Kidney glomerular epithelial cell (primary cell): ENCODE data around the gene LZTFL1.

Experiments used
- DNase-seq: peaks from one replicate; lab custom pipeline; 2025; lab: John Stamatoyannopoulos, UW

LZTFL1 gene

DNA sequence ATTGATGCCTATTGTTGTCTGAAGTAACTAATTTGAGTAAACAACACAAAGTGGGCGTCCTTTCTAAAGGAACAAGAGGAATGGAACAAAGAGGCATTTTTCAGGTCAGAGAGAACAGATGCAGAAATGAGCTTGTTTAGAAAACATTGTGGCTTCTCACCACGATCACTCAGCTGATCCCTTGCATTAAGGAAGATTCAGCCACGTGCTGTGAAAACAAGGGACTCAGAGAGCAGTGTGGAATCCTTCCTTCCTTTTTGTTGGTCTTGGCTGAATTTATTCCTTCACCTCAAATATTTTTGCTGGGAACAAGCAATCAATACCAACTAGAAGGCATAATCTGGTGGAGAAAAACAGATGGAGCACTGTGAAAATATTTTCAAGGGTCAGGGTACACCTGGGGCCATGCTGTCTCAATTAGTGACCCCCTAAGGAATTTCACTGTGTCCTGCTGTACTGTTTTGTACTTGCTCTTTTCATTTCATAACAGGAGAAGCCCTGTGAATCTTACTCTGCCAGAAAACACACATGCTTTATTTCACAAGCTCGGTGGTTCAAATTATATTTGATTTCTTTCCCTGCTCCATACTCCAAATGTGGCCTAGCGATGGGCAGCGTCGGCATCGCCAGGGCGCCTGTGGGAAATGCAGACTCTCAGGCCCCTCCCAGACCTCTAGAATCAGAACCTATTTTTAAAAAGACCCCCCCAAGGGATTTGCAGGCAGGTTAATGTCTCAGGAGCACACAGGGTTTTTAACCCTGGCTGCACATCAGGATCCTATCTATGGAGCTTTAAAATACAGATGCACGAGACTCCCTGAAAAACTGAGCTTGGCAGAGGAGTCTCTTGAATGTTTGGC, 34.0 kb downstream of the LZTFL1 start:
- no peak for DNase-seq

DNA sequence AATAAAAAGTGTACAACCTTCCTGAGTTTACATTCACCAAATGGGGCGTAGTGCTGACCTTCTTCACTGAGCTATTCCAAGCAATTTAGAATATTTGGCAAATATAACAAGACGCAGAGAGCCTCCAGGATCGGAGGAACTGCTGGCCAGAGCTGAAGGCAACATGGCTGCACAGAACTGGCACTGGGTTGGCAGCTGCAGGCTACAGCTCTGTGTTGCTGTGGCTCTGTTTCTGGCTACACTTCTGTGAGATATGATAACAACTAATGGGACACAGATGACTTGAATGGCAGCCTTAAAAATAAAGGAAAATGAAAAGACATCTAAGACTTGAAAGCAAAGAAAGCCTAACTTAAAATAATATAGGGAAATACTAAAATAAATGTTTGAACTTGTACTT, 34.8 kb downstream of the LZTFL1 start:
- no peak for DNase-seq

DNA sequence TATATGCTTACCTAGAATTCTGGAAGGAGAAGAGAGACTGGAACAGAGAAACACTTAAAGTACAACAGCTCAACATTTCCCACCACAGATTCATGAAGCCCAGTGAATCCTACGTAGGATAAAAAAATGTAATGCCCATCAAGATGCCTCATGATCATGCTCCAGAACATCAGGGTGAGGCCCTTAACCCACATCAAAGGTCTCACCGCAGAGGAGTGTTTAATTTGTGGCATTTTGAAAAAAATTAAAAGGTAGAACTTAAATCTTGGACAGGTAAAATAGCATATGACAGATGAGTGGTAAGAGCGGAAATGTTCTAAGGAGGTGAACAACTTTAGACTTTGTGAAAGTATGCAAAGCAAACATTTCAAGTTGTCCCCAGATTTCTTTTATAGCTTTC, 35.8 kb downstream of the LZTFL1 start:
- no peak for DNase-seq

DNA sequence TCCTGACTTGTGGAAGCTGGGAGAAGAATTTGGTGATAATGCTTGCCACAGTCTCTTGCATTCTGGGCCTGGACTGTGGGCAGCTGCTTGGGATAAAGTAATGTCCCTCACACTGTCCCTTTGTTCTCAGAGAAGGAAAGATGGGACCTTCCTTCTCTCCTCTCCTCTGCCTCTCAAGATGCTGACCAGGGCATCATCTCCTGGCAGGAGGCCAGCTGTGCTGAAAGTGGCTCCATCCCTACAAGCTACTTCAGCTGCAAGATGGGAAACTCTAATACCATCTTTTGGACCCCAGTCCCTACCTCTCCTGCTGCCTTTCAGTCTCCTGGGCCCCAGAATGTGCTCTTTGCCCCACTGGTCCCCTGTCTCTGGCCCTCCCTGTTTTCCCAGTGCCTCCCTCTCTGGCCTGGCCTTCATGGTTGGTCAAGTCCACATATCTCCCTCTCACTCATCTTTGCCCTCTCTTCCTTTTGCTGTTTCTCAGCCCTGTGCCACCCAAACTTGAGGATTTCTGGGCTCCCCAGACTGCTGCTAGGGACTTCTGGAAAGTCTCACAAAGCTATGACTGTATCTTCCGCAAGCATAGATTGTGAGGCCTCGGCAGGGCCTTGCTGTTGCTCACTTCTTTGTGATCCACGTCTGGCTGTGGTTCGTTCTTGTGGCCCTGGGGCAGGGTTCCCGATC, 38.5 kb downstream of the LZTFL1 start:
- no peak for DNase-seq

DNA sequence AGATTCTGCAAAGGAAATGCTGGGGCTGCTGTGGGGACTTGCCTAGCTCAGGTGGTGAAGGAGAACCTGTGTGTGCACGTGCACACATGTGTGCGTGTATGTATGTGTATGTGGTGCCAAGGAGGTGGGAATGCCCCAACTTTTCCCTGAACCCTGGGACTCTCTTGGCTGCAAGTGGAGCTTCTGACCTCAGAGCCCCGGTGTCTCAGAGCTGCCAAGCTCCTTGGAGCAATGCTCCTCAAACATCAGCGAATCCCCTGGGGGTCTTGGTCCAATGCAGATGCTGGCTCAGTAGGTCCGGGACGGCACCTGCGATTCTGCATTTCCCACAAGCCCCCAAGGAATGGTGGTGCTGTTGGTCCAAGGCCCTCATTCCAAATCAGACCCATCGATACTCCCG, 39.8 kb downstream of the LZTFL1 start:
- DNase-seq = no peak

DNA sequence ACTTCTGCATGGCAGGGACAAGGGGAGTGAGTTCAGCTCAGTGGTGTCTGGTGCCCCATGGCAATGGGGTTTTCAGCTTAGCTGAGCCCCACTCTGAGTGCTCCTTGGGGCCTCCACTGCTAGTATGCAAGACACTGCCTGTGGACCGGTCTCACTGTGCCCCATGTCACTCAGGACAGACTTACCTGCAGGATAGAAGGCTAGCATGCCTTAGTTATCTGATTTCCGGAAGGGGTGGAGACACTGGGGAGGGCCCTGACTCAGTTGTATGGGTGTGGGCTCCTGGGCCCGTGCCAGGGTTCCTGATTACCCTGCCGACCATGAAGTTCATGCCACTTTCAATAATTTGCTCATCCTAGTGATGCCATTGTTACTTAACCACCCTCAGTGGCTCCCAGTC, 41.3 kb downstream of the LZTFL1 start:
- no peak for DNase-seq

DNA sequence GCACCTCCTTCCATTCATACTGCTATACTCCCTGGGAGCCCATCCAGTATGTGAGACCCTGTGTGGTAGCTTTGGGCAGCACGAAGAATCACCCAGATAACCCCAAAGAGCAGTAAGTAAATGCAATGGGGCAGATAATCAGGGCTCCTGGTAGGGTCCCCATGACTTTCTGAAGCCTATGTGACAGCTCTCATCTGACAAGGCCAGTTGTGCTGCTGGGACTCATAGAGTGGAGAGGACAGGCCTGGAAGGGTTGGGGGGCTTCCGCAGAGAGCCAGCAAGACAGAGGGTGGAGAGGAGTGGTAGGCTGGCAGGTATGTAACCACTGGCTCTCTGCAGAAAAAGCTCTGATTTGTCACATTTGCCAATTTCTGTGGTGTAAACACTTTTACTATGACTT, 42.3 kb downstream of the LZTFL1 start:
- no peak for DNase-seq

DNA sequence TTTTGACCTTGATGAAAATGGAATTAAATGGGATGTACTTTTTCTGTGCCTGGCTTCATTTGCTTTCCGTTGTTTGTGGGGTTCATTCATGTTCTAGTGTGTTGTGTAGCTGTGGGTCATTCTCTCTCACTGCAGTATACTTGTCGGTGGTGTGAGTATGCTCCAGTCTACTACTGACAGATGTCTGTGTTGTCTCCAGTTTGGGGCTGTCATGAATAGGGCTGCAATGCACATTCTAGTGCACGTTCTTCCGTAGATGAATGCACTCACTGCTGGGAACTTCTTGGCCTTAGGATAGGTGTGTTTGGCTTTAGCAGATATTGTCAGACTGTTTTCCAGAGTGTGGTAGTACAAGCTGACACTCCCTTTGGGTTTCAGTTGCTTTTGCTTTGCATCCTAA, 43.9 kb downstream of the LZTFL1 start:
- DNase-seq = no peak

DNA sequence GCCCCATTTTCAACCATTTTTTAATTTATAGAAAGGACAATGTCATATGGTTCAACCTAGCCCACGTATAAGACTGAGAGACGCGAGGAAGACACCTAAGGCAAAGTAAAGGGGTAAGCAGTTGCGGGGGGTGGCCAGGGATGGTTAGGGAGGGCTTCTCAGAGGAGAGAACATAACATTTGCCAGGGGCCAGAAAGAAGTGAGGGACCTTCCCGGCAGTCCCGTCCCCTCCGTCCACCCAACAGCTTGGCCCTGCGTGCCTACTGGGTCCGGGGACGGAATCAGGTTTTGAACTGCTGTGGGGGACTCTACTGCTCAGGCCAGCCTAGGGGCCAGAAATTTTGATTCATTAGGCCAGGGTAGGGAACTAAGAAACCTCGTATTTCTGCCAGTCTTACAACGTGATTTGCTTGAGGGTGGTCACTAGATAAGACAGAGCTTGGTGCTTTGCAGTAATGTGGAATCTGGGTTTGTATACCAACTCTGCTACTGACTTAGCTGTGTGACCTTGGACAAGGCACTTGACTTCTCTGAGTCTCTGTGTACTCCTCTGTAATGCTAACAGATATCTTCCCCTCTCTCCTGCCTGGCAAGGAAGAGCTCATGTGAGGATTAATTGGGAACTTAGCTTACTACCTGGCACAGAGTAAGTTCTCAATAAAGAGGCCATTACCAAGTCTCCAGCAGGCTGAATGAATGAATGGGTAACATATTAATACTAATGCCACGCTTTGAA, 44.8 kb downstream of the LZTFL1 start:
- DNase-seq = no peak

DNA sequence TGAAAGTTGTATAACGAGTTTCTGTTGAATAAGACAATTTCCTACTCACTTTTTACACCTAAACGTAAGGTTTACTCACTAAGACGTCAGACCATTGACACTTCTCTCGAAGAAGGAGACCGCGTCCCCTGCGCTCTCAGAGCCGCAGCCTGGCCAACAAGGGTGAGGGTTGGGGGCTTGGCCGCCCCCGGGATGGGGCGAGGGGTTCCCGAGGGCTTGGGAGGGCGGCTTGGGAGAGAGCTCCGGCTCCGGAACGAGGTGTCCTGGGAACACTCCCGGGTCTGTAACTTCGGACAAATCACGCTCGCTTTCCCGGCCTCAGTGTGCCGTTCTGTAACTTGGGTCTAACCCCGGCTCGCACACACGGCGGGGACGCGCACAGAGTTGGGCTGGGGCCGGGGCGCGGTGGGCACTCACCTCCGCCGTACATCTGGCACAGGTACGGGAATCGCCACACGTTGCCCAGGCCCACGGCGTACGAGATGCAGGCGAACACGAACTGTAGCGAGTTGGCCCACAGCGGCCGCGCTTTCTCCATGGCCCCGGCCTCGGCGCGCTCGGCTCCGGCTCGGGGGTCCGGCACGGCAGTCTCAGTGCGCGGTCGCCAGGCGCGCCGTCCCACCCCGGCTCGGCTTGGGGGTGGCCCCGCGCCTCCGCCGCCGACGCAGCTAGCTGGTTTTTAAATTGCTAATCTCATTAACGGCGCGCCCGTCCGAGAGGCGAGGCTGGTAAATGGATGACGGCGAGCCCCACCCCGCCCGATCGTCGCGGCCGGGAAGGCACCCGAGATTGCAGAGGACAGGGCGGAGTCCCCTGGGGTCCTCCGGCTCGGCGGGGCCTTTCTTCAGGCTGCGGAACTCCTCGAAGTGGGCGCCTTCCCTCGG, 45.8 kb downstream of the LZTFL1 start, which contains the start of gene SLC6A20:
Gene SLC6A20 (minus strand): TSS at position 655 of the 884 bp plus-strand sequence. CDS start 117 bp downstream, at position 538.
- DNase-seq = no peak

DNA sequence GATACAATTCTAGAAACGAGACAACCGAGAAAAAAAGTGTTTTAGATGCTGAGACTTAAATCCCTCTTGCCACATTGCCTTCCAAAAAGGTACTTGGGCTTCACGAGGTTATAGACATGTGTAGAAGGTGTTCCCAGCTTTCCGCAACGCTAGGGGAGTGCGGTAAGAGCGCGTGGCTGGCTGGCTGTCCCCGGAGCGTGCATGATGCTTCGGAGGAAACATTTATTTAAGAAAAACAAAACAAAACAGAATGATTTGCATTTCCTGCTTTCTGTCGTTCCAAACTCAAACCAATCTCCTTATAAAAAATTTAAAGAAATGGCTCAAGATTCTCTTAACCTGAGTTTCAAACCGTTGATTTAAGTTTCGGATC, 46.4 kb downstream of the LZTFL1 start:
- no peak for DNase-seq

DNA sequence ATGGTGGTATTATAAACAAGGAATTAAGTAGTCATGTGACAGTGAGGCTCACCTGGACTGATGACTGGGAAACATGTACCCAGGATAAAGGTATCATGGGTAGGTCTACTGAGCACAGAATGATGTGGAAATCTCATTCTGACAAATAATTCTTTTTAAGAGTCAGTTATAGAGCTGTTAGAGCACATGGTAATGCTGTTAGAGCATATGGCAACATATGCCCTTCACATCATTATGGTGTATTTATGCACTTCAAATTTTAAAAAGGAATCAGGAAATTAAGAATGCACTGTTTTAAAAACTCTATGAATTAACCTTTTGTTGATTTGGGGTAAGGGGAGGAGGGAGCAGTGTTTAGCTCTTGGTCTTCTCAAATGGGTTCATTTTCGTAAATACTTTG, 47.3 kb downstream of the LZTFL1 start:
- no peak for DNase-seq

DNA sequence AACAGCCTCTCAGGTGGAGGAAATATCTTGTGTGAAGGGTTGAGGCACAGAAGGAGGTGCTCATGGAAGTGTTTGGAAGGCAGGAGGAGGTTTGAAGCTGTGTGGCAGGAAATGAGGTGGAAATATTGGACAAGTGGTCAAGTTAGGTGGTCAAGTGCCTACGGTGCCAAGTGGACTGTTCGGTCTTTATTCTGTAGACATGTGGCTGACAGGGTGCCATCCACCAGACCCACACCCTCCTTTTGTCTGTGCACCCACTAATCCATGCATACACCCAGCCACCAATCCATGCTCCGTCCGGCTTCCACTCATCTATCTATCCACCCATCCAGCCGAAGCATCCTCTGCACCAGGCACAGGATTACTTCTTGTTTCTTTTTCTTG, 47.8 kb downstream of the LZTFL1 start:
- DNase-seq = no peak

DNA sequence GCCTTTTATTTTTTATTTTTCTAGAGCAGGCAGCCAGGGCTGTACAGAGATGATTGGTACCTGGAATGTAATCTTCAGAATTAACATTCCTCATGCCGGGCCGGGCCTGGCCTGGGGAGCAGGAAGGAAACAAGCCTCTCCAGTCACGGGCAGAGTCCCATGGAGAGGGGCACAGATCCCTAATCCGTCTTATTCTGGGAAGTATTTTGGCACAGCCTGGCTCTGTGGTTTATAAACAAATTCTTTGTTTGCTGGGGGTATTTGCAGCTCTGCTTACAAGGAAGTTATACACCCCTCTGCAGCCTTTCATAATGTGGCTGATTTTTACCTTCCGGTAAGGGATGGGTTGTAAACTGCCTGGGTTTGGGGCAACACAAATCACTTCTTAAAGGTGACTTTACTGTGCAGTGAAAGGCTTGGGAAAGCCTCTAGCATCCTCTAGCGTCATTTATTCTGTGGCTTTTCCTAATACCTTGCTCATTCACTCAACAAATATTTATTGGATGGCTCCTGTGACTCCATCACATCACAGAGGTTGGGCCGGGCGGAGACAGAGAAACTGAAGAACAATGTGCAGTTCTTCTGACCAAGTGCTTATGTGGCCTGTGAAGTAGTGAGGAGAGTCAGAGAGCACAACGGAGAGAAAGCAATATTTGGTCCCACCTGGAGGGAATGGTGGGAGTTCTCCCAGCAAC, 48.3 kb downstream of the LZTFL1 start:
- DNase-seq = no peak

DNA sequence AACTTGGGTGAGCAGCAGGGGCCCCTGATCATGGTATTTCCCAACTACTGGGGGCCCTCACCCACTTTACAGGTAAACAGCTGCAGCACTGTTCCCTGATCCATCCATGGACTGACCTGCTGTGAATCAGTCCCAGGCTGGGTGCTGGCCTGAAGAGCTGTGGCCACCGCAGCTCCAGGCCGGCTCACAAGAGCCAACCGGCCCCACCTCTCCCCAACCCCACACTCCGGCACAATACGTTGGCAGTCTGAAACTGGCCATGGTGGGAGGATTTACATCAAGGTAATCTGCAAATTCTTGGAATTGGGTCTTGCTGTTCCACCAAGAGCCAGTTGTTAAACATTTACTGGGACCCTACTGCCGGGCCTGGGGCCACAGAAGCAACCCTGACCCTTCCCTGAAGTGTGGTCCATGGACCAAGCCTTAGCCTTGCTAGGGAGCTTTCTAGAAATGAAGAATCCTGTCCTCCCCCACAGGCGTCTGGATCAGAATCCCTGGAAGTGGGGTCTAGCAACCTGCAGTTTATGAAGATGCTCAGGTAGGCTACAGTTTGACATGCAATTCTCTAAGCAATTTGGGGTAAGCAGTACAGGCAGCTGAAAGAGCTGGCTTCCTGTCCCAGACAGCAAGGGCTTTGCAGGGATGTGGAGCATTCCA, 49.3 kb downstream of the LZTFL1 start:
- DNase-seq = no peak

DNA sequence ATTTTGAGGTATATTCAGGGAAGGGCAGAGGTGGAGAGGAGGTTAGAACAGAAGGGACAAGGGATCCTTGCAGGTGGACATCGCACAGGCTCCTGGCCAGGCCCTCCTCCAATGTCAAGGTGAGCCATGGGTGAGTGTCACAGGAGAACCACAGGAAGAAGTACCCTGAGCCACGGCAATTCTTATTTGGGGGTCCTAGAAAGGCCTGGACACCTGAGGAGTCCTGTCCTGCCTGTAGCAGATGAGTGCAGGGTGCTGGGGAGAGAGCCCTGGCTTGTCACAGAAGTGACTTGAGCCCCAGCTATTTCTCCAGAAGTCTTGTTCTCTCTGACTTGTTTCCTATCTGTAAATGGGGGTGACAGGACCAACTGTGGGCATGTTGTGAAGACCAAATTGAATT, 49.9 kb downstream of the LZTFL1 start:
- DNase-seq = no peak

DNA sequence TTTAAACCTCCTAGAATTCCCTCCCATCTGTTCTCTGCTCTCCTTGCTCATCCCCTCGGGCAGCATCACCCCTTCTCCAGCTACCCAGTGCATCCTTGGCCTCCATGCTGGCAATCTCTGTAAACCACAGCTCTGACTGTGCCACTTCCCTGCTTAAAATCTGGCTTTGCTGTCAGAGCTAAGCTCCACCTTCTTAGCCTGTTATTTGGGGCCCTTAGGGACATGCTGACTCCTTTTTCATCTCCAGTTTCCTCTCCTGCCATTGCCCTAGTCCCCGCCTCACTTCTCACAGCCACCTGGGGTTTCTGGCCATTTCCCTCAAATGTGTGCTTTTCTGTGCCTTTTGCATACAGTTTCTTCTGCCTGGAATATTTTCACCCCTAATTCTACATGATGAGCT, 51.3 kb downstream of the LZTFL1 start:
- DNase-seq = no peak

DNA sequence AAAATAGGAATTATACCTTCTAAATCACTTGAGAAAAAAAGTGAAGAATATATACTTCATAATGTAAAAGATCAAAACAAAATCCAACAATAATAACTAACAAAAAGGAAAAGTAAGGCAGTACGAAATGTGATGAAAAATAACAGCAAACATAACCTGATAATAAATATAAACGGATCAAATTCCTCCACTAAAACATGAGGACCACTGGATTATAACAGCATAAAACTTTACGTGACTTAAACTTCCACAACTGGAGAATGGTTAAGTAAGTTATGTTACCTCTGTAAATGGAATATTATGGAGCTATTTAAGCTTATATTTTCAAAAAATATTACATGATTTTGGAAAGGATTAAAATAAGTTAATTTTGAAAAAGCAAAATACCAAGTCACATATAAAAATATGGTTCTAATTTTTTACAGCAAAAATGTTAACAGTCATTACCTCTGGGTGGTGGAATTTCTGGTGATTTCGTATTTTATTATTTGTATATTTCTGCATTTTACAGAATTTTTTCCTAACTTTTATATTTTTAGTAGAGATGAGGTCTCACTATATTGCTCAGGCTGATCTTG, 52.6 kb downstream of the LZTFL1 start:
- no peak for DNase-seq

DNA sequence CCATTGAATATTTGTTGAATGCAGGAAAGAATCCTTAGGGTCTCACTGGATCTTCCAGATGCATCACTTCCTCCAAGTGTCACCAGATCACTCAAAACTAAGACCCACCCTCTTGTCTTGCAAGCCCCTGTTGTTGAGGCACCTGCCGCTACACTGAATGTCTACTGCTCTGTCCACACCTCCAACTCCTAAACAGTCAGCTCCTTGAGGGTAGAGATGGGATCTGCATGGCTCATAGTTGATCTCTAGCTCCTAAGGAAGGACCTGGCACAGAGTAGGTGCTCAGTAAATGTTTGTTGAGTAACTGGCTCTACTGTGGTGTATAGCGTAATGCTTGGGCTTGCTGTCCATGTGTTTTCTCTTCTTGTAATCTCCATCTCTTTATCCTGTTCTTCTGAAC, 54.4 kb downstream of the LZTFL1 start:
- no peak for DNase-seq

DNA sequence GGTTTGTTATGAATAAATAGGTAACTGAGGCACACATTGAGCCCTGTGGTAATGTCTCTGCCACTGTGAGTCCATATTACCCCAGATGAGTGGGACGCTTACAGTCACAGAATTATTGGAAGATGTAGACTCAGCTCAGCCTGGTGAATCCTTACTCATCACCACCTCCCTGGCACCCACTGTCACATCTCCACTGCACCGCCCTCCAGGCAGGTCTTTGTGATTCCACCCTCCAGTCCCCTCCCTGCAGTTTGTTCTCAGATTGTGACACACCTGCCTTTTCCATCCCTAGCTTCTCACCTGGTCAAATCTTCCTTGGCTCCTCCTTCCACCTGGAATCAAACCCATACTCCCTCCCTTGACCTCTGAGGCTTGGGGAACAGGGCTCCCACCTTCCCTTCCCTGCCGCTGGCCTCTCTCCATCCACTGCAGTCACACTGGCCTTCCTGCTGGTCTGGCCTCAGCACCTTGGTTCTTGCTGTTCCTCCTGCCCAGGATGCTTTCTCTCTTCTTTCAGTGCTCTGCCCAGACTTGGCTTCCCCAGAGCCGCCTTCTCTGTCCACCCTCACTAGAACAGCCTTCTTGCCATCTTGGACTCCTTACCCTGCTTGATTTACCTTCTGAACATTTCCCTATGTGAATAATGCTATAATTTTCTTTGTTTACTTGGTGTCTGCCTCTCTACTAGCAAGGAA, 55.0 kb downstream of the LZTFL1 start:
- DNase-seq = no peak
